Activated CD8-positive, alpha-beta T cell treated with anti-CD3 and anti-CD28 coated beads for 36 hours (primary cell): ENCODE data around the gene MAP3K13. TPM values are rescaled to one million over a fixed set of nuclear protein-coding genes. Genes with fewer than 3 reads are reported as not detected.

ENCODE experiments used
- ATAC-seq: fragments of 200-7000 bp; cut with Tn5 transposase; one replicate; pipeline ENCODE4 v1.10.0; 2021; ENCODE audit warnings: mild to moderate bottlenecking, moderate library complexity
- CTCF ChIA-PET: fragments of 350-600 bp; sonication (Branson Sonifier 250); formaldehyde crosslinking; loops from one replicate; lab custom pipeline; 2021; ENCODE audit warnings: antibody characterized with exemption; lab: Charles Lee
- POLR2A ChIA-PET: fragments of 350-600 bp; sonication (Branson Sonifier 250); formaldehyde crosslinking; loops from one replicate; lab custom pipeline; 2021; ENCODE audit warnings: antibody characterized with exemption; lab: Charles Lee
- DNase-seq: peaks from one replicate; pipeline ENCODE4 v3.0.0-alpha.2; 2020
- H3K27ac Mint-ChIP-seq: one replicate; pipeline ENCODE4 v1.8.0; 2021; ENCODE audit warnings: mild to moderate bottlenecking, mixed read lengths
- H3K27me3 Mint-ChIP-seq: one replicate; pipeline ENCODE4 v1.8.0; 2021; ENCODE audit warnings: mixed read lengths
- H3K36me3 Mint-ChIP-seq: one replicate; pipeline ENCODE4 v1.8.0; 2021; ENCODE audit warnings: low read depth, mixed read lengths
- H3K4me1 Mint-ChIP-seq: one replicate; pipeline ENCODE4 v1.8.0; 2021; ENCODE audit warnings: low read depth, mixed read lengths
- H3K4me3 Mint-ChIP-seq: one replicate; pipeline ENCODE4 v1.8.0; 2021; ENCODE audit warnings: mild to moderate bottlenecking, moderate library complexity, mixed read lengths
- H3K9me3 Mint-ChIP-seq: one replicate; pipeline ENCODE4 v1.8.0; 2021; ENCODE audit warnings: mixed read lengths
- intact Hi-C: fragments of 100-400 bp; cut with micrococcal nuclease; formaldehyde crosslinking; loops from one replicate; pipeline ENCODE4 v1.10.0; 2022
- total RNA-seq, 2 experiments: library from RNA; stranded (reverse); gene quantifications; one replicate each; pipeline ENCODE4 v1.2.3, GENCODE V29; 2021
- TF ChIP-seq, protein P1 (sequence below): fragments of 200-600 bp; IDR thresholded peaks from one replicate; pipeline ENCODE4 v1.8.0; 2022; ENCODE audit warnings: antibody characterized with exemption, mild to moderate bottlenecking

The MAP3K13 gene
- total RNA-seq, 2 experiments from 2014 or later = 8.9 to 10.2 TPM

DNA sequence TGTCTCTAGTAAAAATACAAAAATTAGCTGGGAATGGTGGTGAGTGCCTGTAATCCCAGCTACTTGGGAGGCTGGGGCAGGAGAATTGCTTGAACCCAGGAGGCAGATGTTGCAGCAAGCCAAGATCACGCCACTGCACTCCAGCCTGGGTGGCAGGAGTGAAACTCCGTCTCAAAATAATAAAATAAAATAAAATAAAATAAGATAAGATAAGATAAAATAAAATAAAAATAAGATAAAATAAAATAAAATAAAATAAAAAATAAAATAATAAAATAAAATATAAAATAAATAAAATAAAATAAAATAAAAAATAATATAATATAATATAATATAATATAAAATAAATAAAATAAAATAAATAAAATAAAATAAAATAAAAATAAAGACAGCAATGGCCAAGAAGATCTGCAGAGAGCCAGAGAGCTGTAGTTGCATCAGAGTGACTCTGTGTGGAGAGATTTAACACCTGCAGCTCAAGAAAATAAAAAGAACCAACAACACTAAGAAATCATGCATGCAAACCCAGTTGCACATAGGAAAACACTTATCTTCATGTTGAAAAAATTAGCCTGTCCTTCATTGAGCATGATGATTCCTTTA, 163.5 kb downstream of the MAP3K13 start:
- H3K27me3 Mint-ChIP-seq = peaks cover 11% of the 10 kb centered on the region
- intact Hi-C loops = no loop called here
- no peak overlapping the region for H3K27ac Mint-ChIP-seq
- ChIA-PET POLR2A (interaction anchor here (0.6 kb wide), 1 partner anchor 1447 kb away, joined by 3 read pairs; no protein-coding TSS in a partner anchor), CTCF (interaction anchor here (1.5 kb wide), 1 partner anchor 48 kb away, joined by 3 read pairs; no protein-coding TSS in a partner anchor)
- TF ChIP-seq, protein P1, sequence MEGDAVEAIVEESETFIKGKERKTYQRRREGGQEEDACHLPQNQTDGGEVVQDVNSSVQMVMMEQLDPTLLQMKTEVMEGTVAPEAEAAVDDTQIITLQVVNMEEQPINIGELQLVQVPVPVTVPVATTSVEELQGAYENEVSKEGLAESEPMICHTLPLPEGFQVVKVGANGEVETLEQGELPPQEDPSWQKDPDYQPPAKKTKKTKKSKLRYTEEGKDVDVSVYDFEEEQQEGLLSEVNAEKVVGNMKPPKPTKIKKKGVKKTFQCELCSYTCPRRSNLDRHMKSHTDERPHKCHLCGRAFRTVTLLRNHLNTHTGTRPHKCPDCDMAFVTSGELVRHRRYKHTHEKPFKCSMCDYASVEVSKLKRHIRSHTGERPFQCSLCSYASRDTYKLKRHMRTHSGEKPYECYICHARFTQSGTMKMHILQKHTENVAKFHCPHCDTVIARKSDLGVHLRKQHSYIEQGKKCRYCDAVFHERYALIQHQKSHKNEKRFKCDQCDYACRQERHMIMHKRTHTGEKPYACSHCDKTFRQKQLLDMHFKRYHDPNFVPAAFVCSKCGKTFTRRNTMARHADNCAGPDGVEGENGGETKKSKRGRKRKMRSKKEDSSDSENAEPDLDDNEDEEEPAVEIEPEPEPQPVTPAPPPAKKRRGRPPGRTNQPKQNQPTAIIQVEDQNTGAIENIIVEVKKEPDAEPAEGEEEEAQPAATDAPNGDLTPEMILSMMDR = no peak
- DNase-seq = no peak
- no peaks in the 10 kb centered on the region for H3K36me3 Mint-ChIP-seq
- no peak overlapping the region for H3K4me3 Mint-ChIP-seq
- ATAC-seq = no peak
- no peaks in the 10 kb centered on the region for H3K4me1 Mint-ChIP-seq
- H3K9me3 Mint-ChIP-seq = no peaks in the 10 kb centered on the region

DNA sequence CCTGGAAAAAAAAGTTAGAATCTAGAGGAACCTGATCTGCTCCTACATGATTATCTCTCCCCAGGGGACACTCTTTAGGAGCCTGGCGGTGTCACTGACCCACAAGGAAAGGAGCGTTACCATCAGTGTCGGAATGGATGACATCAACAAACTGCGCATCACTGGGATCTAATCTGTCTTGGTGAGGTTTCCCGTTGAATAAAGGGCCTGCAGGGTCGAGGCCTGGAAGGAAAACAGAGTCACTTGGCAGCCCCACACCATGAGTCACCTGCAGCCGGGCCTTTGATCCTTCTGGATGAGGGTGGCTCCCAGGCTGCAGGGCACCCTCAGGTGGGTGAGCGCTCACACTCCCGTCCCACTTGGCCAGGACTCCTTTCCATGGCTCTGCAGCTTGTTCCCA, 164.4 kb downstream of the MAP3K13 start:
- no peak overlapping the region for H3K4me3 Mint-ChIP-seq
- H3K4me1 Mint-ChIP-seq = no peaks in the 10 kb centered on the region
- POLR2A ChIA-PET = no interaction called here
- CTCF ChIA-PET = interaction anchor here (1.5 kb wide), 1 partner anchor 47 kb away, joined by 3 read pairs; no protein-coding TSS in a partner anchor
- TF ChIP-seq, protein P1 = no peak
- H3K27me3 Mint-ChIP-seq = peaks cover 7% of the 10 kb centered on the region
- intact Hi-C loops = no loop called here
- no peaks in the 10 kb centered on the region for H3K9me3 Mint-ChIP-seq
- no peak for ATAC-seq
- no peak for DNase-seq
- H3K36me3 Mint-ChIP-seq = no peaks in the 10 kb centered on the region
- H3K27ac Mint-ChIP-seq = no peak overlapping the region

DNA sequence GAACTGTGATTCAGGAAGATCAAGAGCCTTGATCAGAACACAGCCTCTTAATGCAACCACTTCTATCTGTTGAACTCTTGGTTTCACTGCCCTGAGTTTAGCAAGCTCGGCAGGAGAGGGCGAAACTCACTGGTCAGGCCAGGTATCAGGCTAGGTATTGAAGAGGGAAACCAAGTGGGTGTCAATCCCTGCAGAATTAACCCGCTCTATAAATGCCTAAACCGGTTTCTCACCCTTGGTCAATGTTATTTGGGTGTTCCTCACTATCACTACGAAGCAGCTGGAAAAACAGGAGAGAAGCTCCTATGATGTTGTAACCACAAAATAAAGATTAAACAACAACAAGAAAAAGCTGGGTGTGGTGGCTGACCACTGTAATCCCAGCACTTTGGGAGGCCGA, 165.6 kb downstream of the MAP3K13 start:
- TF ChIP-seq, protein P1 = no peak
- ChIA-PET POLR2A (no interaction called here), CTCF (no interaction called here)
- no peaks in the 10 kb centered on the region for H3K4me1 Mint-ChIP-seq
- H3K27ac Mint-ChIP-seq = no peak overlapping the region
- ATAC-seq (no peak), DNase-seq (no peak)
- intact Hi-C loops = no loop called here
- H3K4me3 Mint-ChIP-seq = no peak overlapping the region
- H3K36me3 Mint-ChIP-seq = no peaks in the 10 kb centered on the region
- H3K27me3 Mint-ChIP-seq = peaks cover 7% of the 10 kb centered on the region
- H3K9me3 Mint-ChIP-seq = no peaks in the 10 kb centered on the region

DNA sequence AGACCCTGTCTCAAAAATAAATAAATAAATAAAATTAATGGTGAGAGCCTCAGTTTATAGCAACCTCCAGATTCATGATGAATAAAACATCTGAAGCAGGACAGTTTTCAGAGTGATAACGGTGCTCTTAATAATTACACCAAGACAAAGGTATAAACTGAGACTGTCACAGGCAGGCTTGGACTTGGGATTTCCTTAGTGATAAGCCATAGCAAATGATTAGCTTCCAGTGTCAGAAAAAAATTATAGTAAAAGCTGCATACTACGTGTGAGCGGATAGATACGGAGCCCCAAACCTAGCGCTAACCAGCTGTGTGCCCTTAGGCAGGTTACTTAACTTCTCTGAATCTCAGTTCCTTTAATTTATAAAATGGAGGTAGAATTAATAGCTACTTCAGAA, 167.9 kb downstream of the MAP3K13 start:
- H3K27ac Mint-ChIP-seq = no peak overlapping the region
- no peak overlapping the region for H3K4me3 Mint-ChIP-seq
- no peaks in the 10 kb centered on the region for H3K9me3 Mint-ChIP-seq
- TF ChIP-seq, protein P1 = no peak
- no peaks in the 10 kb centered on the region for H3K4me1 Mint-ChIP-seq
- intact Hi-C loops = no loop called here
- DNase-seq (no peak), ATAC-seq (no peak)
- ChIA-PET POLR2A (no interaction called here), CTCF (interaction anchor here (0.9 to 1.5 kb wide), 2 partner anchors 25 to 29 kb away, joined by 3 to 5 read pairs; no protein-coding TSS in a partner anchor)
- H3K36me3 Mint-ChIP-seq = no peaks in the 10 kb centered on the region
- H3K27me3 Mint-ChIP-seq = peaks cover 6% of the 10 kb centered on the region

DNA sequence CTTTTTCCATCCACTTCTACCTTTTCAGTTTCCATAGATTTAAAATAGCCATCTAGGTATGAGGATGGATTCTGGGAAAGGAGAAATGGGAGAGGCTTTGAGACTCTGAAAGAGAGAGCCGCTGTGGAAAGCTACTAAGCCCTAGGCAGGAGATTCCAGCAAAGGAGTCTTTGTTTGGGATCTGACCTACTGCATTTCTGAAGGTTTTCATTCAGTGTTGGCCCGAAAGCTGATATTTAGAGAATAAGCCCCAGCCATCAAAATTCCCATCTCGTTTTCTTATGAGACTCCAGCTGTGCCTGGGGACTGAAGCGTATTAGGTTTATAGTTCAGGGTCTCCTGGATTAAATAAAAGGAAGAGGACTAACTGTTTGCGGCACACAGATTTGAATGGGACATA, 170.0 kb downstream of the MAP3K13 start:
- no peak for DNase-seq
- no peak for ATAC-seq
- Mint-ChIP-seq H3K4me1 (peaks cover 7% of the 10 kb centered on the region), H3K36me3 (no peaks in the 10 kb centered on the region), H3K27ac (no peak overlapping the region), H3K4me3 (no peak overlapping the region), H3K27me3 (peaks cover 4% of the 10 kb centered on the region), H3K9me3 (no peaks in the 10 kb centered on the region)
- intact Hi-C loops = no loop called here
- ChIA-PET CTCF (no interaction called here), POLR2A (no interaction called here)
- TF ChIP-seq, protein P1 = no peak
